DND-41 (cell line): ENCODE data around the gene BCL2L14.

Experiments used
- ATAC-seq: fragments of 200-7000 bp; cut with Tn5 transposase; 3 replicates; pipeline ENCODE4 v1.9.1; 2021; ENCODE audit warnings: low read depth; ENCODE audit not compliant: insufficient read depth
- DNase-seq: peaks from one replicate; pipeline ENCODE4 v3.0.0-alpha.2; 2020
- H2AFZ ChIP-seq: 2 replicates; pipeline ENCODE4 v1.6.0; 2012; ENCODE audit warnings: low read depth, low read length
- H3K27ac ChIP-seq: 2 replicates; pipeline ENCODE4 v1.5.1; 2012; ENCODE audit warnings: low read length, inconsistent platforms
- H3K27me3 ChIP-seq: fragments of 200-600 bp; sonication (generic); 2 replicates; pipeline ENCODE4 v1.6.0; 2012; ENCODE audit warnings: low read length, mild to moderate bottlenecking, inconsistent platforms; ENCODE audit not compliant: insufficient read depth, poor library complexity
- H3K36me3 ChIP-seq: 2 replicates; pipeline ENCODE4 v1.5.1; 2012; ENCODE audit warnings: low read length, inconsistent platforms; ENCODE audit not compliant: insufficient read depth
- H3K4me1 ChIP-seq: 2 replicates; pipeline ENCODE4 v1.5.1; 2012; ENCODE audit warnings: mild to moderate bottlenecking, low read length; ENCODE audit not compliant: insufficient read depth
- H3K4me2 ChIP-seq: 2 replicates; pipeline ENCODE4 v1.6.0; 2012; ENCODE audit warnings: mild to moderate bottlenecking, moderate library complexity, low read length, inconsistent platforms; ENCODE audit not compliant: insufficient read depth
- H3K4me3 ChIP-seq, 2 experiments: fragments of 200-600 bp in 1 of 2; shearing (Covaris generic) in 1 of 2; 2 replicates each; pipeline ENCODE4 v1.5.1; 2012 to 2016; ENCODE audit warnings: inconsistent platforms in 2 of 2, low read length in 2 of 2, mild to moderate bottlenecking in 2 of 2, low read depth in 1 of 2, moderate library complexity in 1 of 2
- H3K79me2 ChIP-seq: 2 replicates; pipeline ENCODE4 v1.6.0; 2012; ENCODE audit warnings: low read length, inconsistent platforms; ENCODE audit not compliant: insufficient read depth
- H3K9ac ChIP-seq: 2 replicates; pipeline ENCODE4 v1.6.0; 2012; ENCODE audit warnings: low read depth, mild to moderate bottlenecking, inconsistent platforms, low read length, moderate library complexity
- H3K9me3 ChIP-seq: 2 replicates; pipeline ENCODE4 v1.5.1; 2012; ENCODE audit warnings: low read length, moderate library complexity, mild to moderate bottlenecking, inconsistent platforms; ENCODE audit not compliant: insufficient read depth, severe bottlenecking
- H4K20me1 ChIP-seq: 2 replicates; pipeline ENCODE4 v1.6.0; 2012; ENCODE audit warnings: low read length; ENCODE audit not compliant: insufficient read depth
- CTCF ChIP-seq: IDR thresholded peaks from 2 replicates; pipeline ENCODE4 v1.5.1; 2012; ENCODE audit warnings: borderline replicate concordance, low read length, moderate library complexity, mild to moderate bottlenecking; ENCODE audit not compliant: poor library complexity, severe bottlenecking; ENCODE audit errors: extremely low read depth
- EZH2 ChIP-seq: IDR thresholded peaks from 3 replicates; pipeline ENCODE4 v1.6.1; 2012; ENCODE audit warnings: borderline replicate concordance, low read depth, mild to moderate bottlenecking, moderate library complexity, low read length, inconsistent platforms; ENCODE audit not compliant: severe bottlenecking

The BCL2L14 gene, protein sequence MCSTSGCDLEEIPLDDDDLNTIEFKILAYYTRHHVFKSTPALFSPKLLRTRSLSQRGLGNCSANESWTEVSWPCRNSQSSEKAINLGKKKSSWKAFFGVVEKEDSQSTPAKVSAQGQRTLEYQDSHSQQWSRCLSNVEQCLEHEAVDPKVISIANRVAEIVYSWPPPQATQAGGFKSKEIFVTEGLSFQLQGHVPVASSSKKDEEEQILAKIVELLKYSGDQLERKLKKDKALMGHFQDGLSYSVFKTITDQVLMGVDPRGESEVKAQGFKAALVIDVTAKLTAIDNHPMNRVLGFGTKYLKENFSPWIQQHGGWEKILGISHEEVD

DNA sequence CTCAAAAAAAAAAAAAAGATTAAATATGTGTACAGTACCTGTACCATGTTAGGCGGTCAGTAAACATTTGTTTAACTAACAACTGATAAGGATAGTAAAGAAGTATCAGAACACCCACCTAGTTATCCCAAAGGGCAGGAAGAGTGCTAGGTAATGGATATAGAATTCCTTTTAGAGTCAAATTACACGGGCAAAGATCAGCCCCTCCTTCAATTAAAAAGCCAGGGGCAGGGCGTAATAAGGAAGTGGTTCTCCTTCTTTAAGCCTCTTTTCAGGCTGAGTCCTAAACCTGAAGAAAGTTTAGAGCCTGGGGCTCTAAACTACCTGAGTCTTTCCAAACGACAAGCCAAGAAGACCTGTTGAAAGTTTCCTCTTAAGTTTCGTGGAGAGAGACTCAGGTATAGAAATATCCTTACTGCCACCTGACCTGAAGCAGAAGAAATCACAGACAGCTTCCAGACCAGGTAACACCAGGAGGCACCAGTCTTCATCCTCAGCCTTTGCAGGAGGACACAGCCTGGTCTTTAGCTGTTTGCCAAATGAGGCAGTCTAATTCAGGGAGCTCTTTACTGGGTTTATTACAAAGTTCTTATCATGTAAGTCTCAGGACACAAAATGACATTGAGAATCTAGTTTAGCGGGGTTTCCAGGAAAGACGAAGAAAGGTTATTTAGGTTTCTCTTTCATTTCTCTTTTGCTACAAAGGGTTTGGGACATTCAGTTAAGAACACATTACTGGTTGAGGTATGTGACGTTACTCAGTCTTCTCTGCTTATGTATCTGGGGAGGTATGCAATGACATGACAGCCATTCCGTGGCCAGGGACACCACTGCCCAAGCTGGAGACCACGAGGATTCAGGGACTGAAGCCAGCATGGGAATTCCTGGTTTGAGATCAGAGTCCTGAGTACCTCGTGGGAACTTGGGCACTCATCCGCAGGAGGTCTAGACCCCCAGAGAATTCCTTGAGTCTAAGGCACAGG is at the start of gene BCL2L14:
Gene BCL2L14 (plus strand): TSS at position 266 of the 983 bp plus-strand sequence. CDS start 8,367 bp downstream, outside the sequence.
- no peaks in the 10 kb centered on the region for H3K4me1 ChIP-seq
- no peak within 1 kb of the TSS for H3K9ac ChIP-seq
- no peak within 1 kb of the TSS for H3K27ac ChIP-seq
- no peaks in the 10 kb centered on the region for H4K20me1 ChIP-seq
- ATAC-seq (no peak), DNase-seq (no peak)
- peaks cover 3% of the 10 kb centered on the region for H3K27me3 ChIP-seq
- no peaks in the 10 kb centered on the region for H3K36me3 ChIP-seq
- TF ChIP-seq CTCF = no peak
- TF ChIP-seq EZH2 = no peak
- no peak within 1 kb of the TSS for H3K4me3 ChIP-seq
- H2AFZ ChIP-seq = 0 out of 2 replicates have a peak within 1 kb of the TSS, but pooled peaks have one; percentile 22
- H3K79me2 ChIP-seq = no peaks in the 10 kb centered on the region
- H3K4me2 ChIP-seq = no peak within 1 kb of the TSS
- H3K9me3 ChIP-seq = no peaks in the 10 kb centered on the region

- Histone ChIP-seq H3K4me3 (no peak overlapping the region), H3K36me3 (no peaks in the 10 kb centered on the region), H3K9ac (no peak overlapping the region), H3K79me2 (no peaks in the 10 kb centered on the region), H4K20me1 (no peaks in the 10 kb centered on the region), H3K4me1 (peaks cover 3% of the 10 kb centered on the region), H3K9me3 (peaks cover 3% of the 10 kb centered on the region), H3K4me2 (no peak overlapping the region), H2AFZ (no peak overlapping the region), H3K27ac (no peak overlapping the region), H3K27me3 (no peaks in the 10 kb centered on the region)
- ATAC-seq (no peak), DNase-seq (no peak)
- no peak for TF ChIP-seq EZH2
- TF ChIP-seq CTCF = no peak
Observed at GRCh38 chr12:12022306-12022936, 48.3 kb upstream of the BCL2L14 start.

DNA sequence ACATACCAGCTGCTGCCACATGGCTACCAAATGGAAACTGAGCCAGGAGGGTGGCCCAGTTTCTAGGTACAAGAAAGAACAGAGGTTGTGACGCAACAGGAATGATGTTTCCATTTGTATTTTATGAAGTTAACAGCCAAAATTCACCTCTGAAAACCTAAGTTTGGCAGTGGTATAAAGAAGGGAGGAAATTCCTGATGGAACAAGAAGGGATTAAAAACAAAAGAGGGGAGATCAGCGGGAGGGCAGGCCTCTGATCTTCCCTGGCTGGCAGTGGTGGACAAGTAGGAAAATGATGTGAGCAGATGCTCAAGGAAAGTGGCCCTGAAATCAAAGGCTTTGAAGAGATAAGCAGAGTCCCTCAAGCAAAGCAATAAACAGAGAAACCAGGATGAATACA is 47.3 kb upstream of the BCL2L14 start:
- no peaks in the 10 kb centered on the region for H4K20me1 ChIP-seq
- no peak overlapping the region for H3K4me3 ChIP-seq
- H2AFZ ChIP-seq = no peak overlapping the region
- H3K36me3 ChIP-seq = no peaks in the 10 kb centered on the region
- ATAC-seq (no peak), DNase-seq (no peak)
- H3K9me3 ChIP-seq = peaks cover 3% of the 10 kb centered on the region
- H3K27me3 ChIP-seq = no peaks in the 10 kb centered on the region
- TF ChIP-seq CTCF (no peak), EZH2 (no peak)
- H3K9ac ChIP-seq = no peak overlapping the region
- H3K4me2 ChIP-seq = no peak overlapping the region
- H3K27ac ChIP-seq = no peak overlapping the region
- no peaks in the 10 kb centered on the region for H3K79me2 ChIP-seq
- H3K4me1 ChIP-seq = no peaks in the 10 kb centered on the region
